HG03378 (cell line): ENCODE results near the gene NLRC3.
"Not testable (repeated sequence)": the region's sequence is repeated elsewhere in the genome, so short reads cannot be mapped to it uniquely, and the experiment has no call there.

Source experiments
- ATAC-seq: cut with Tn5 transposase; IDR thresholded peaks from one replicate; pipeline ENCODE4 v1.9.1; 2021; ENCODE audit warnings: mild to moderate bottlenecking, moderate library complexity; ENCODE audit not compliant: unreplicated experiment

Gene NLRC3

GRCh38 chr16:3550851-3551847 lies 26.1 kb downstream of the NLRC3 start:
- ATAC-seq = no peak

- no peak for ATAC-seq
Measured at GRCh38 chr16:3549906-3550305, 27.3 kb downstream of the NLRC3 start.

GRCh38 chr16:3548859-3549258 lies 28.3 kb downstream of the NLRC3 start:
- ATAC-seq = no peak

- no peak for ATAC-seq
Measured at GRCh38 chr16:3548445-3548844, 28.8 kb downstream of the NLRC3 start.

GRCh38 chr16:3546986-3547682 lies 30.1 kb downstream of the NLRC3 start:
- no peak for ATAC-seq

GRCh38 chr16:3542601-3543373 lies 34.4 kb downstream of the NLRC3 start:
- no peak for ATAC-seq

GRCh38 chr16:3541527-3542155 lies 35.6 kb downstream of the NLRC3 start:
- no peak for ATAC-seq

- no peak for ATAC-seq
Measured at GRCh38 chr16:3538222-3538621, 39.0 kb downstream of the NLRC3 start.

- ATAC-seq = no peak
Measured at GRCh38 chr16:3536851-3537250, 40.4 kb downstream of the NLRC3 start.

GRCh38 chr16:3536271-3536731 lies 40.9 kb downstream of the NLRC3 start:
- ATAC-seq = no peak

- ATAC-seq = no peak
Measured at GRCh38 chr16:3534126-3534525, 43.1 kb downstream of the NLRC3 start.

GRCh38 chr16:3532741-3533140 lies 44.5 kb downstream of the NLRC3 start:
- ATAC-seq = no peak

GRCh38 chr16:3530371-3530914 lies 46.8 kb downstream of the NLRC3 start:
- no peak for ATAC-seq

- no peak for ATAC-seq
Measured at GRCh38 chr16:3529175-3529574, 48.0 kb downstream of the NLRC3 start.

GRCh38 chr16:3528406-3528805 lies 48.8 kb downstream of the NLRC3 start:
- ATAC-seq = no peak

- ATAC-seq = not testable (repeated sequence)
Measured at GRCh38 chr16:3527216-3527829, 49.9 kb downstream of the NLRC3 start.

GRCh38 chr16:3525951-3526350 lies 51.3 kb downstream of the NLRC3 start:
- no peak for ATAC-seq

- ATAC-seq = no peak
Measured at GRCh38 chr16:3523281-3523680, 53.9 kb downstream of the NLRC3 start.

GRCh38 chr16:3520841-3521240 lies 56.4 kb downstream of the NLRC3 start:
- no peak for ATAC-seq

- no peak for ATAC-seq
Measured at GRCh38 chr16:3520413-3520812, 56.8 kb downstream of the NLRC3 start.
